Measurements from ENCODE around the gene ERBB3.

The ERBB3 gene

GRCh38 chr12:56041552-56042429, 38.2 kb upstream of the ERBB3 start, which contains the start of gene RPS26 (continued):
- TF ChIP-seq INSM2 (tag by site-specific recombination; IDR thresholded peaks at IDR 0.05): peak; percentile 93
- TF ChIP-seq ZNF423 (tag by site-specific recombination; IDR thresholded peaks at IDR 0.05): no peak
- TF ChIP-seq, protein P1, sequence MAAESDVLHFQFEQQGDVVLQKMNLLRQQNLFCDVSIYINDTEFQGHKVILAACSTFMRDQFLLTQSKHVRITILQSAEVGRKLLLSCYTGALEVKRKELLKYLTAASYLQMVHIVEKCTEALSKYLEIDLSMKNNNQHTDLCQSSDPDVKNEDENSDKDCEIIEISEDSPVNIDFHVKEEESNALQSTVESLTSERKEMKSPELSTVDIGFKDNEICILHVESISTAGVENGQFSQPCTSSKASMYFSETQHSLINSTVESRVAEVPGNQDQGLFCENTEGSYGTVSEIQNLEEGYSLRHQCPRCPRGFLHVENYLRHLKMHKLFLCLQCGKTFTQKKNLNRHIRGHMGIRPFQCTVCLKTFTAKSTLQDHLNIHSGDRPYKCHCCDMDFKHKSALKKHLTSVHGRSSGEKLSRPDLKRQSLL (tag by site-specific recombination; IDR thresholded peaks at IDR 0.05): no peak
- peak; percentile 40; the same call in 1 of the 2 replicates for TF ChIP-seq OSR2 (tag by site-specific recombination; IDR thresholded peaks at IDR 0.05)
- TF ChIP-seq ZBTB8A (tag by site-specific recombination; IDR thresholded peaks at IDR 0.05): peak; percentile 76
- TF ChIP-seq MYNN (tag by site-specific recombination; IDR thresholded peaks at IDR 0.05; ENCODE audit: borderline replicate concordance): no peak
- peak; percentile 99 for TF ChIP-seq ZNF561 (tag by site-specific recombination; IDR thresholded peaks at IDR 0.05; ENCODE audit: borderline replicate concordance)
- TF ChIP-seq ZNF324 (tag by site-specific recombination; IDR thresholded peaks at IDR 0.05): peak; percentile 100
- no peak for TF ChIP-seq SCRT1 (tag by site-specific recombination; IDR thresholded peaks at IDR 0.05; ENCODE audit: borderline replicate concordance)
- TF ChIP-seq ZNF707 (tag by site-specific recombination; IDR thresholded peaks at IDR 0.05): no peak
- TF ChIP-seq ZNF639 (tag by site-specific recombination; IDR thresholded peaks at IDR 0.05): peak; percentile 100
- TF ChIP-seq YY1 (tag by site-specific recombination; IDR thresholded peaks at IDR 0.05): peak; percentile 94
- no peak; the same call in 1 of the 2 replicates for TF ChIP-seq MZF1 (tag by site-specific recombination; IDR thresholded peaks at IDR 0.05; ENCODE audit: borderline replicate concordance)
- TF ChIP-seq ZNF302 (tag by site-specific recombination; IDR thresholded peaks at IDR 0.05; ENCODE audit: low read depth): no peak
- peak; percentile 98 for TF ChIP-seq ZNF391 (tag by site-specific recombination; IDR thresholded peaks at IDR 0.05; ENCODE audit: borderline replicate concordance, low read depth)
- TF ChIP-seq EGR2 (tag by site-specific recombination; IDR thresholded peaks at IDR 0.05; ENCODE audit: low read depth): no peak
- TF ChIP-seq MEIS1 (CRISPR knock-in tag; IDR thresholded peaks at IDR 0.05; ENCODE audit: borderline replicate concordance): no peak
- TF ChIP-seq ZNF394 (tag by site-specific recombination; IDR thresholded peaks at IDR 0.05; ENCODE audit: borderline replicate concordance): peak; percentile 82
- TF ChIP-seq ZFP41 (tag by site-specific recombination; IDR thresholded peaks at IDR 0.05; ENCODE audit: borderline replicate concordance): no peak
- no peak for TF ChIP-seq PRDM2 (tag by site-specific recombination; IDR thresholded peaks at IDR 0.05; ENCODE audit: borderline replicate concordance)
- TF ChIP-seq ZNF341 (tag by site-specific recombination; IDR thresholded peaks at IDR 0.05; ENCODE audit: low read depth): no peak
- 0 out of 2 replicates have a peak, but pooled peaks have one; percentile 41 for TF ChIP-seq ZNF223 (tag by site-specific recombination; IDR thresholded peaks at IDR 0.05)
- TF ChIP-seq ZBTB21 (tag by site-specific recombination; IDR thresholded peaks at IDR 0.05): peak; percentile 90
- TF ChIP-seq OVOL3 (tag by site-specific recombination; IDR thresholded peaks at IDR 0.05): peak; percentile 70; the same call in 1 of the 2 replicates
- no peak for TF ChIP-seq ZNF488 (tag by site-specific recombination; IDR thresholded peaks at IDR 0.05)
- TF ChIP-seq HOXD13 (CRISPR knock-in tag; IDR thresholded peaks at IDR 0.05; ENCODE audit: borderline replicate concordance): peak; percentile 35; the same call in 1 of the 2 replicates
- TF ChIP-seq ZNF791 (tag by site-specific recombination; IDR thresholded peaks at IDR 0.05): no peak
- TF ChIP-seq SP7 (tag by site-specific recombination; IDR thresholded peaks at IDR 0.05): peak; percentile 97

Data from HEK293 (cell line).